WTC11 (cell line): ENCODE measurements around the gene SGIP1.

ENCODE experiments used
- CREM ChIP-seq: sonication (generic); formaldehyde crosslinking; IDR thresholded peaks from 2 replicates; pipeline ENCODE4 v1.8.1; 2022; ENCODE audit warnings: mild to moderate bottlenecking, missing genetic modification reagents, moderate library complexity
- CTCF ChIP-seq: fragments of 200-600 bp; IDR thresholded peaks from 2 replicates; pipeline ENCODE4 v1.8.0; 2022; ENCODE audit warnings: antibody characterized with exemption
- MAX ChIP-seq: sonication (generic); formaldehyde crosslinking; IDR thresholded peaks from 2 replicates; pipeline ENCODE4 v1.8.0; 2022; ENCODE audit warnings: mild to moderate bottlenecking, missing genetic modification reagents
- NFE2L1 ChIP-seq: sonication (generic); formaldehyde crosslinking; IDR thresholded peaks from 2 replicates; pipeline ENCODE4 v1.8.1; 2023; ENCODE audit warnings: missing genetic modification reagents
- SOX15 ChIP-seq: fragments of 250-450 bp; sonication (Bioruptor Pico); IDR thresholded peaks from 2 replicates; pipeline ENCODE4 v1.9.0; 2021; ENCODE audit warnings: mild to moderate bottlenecking
- ZNF263 ChIP-seq: sonication (generic); formaldehyde crosslinking; IDR thresholded peaks from 2 replicates; pipeline ENCODE4 v1.8.1; 2022; ENCODE audit warnings: low read depth, mild to moderate bottlenecking, moderate library complexity, missing genetic modification reagents

GRCh38 chr1:66633159-66633558 is 99.2 kb downstream of the SGIP1 start:
- TF ChIP-seq ZNF263 (CRISPR knock-in tag), result no peak
- no peak for TF ChIP-seq NFE2L1 (CRISPR knock-in tag)
- TF ChIP-seq SOX15 (CRISPR knock-in tag), result no peak
- TF ChIP-seq CTCF, result no peak
- TF ChIP-seq MAX (CRISPR knock-in tag), result no peak
- no peak for TF ChIP-seq CREM (CRISPR knock-in tag)
